Thoracic aorta (tissue), 2 donors: ENCODE data around the gene USP14. TPM values are rescaled to one million over a fixed set of nuclear protein-coding genes. Genes with fewer than 3 reads are reported as not detected.

ENCODE experiments used
- ATAC-seq: fragments of 150-250 bp; one replicate; pipeline ENCODE4 v1.8.0; 2017; ENCODE audit warnings: low read depth; ENCODE audit not compliant: insufficient number of reproducible peaks, low FRiP score
- DNase-seq: peaks from one replicate; pipeline ENCODE4 v3.0.0-alpha.2; 2020; ENCODE audit warnings: low spot score
- H3K27ac ChIP-seq, 2 donors: fragments of 200-600 bp; sonication (generic); 1 replicate in 1 of 2; 2 replicates in 1 of 2; pipeline ENCODE4 v1.5.1; 2016; ENCODE audit warnings: mild to moderate bottlenecking in 2 of 2, moderate library complexity in 2 of 2
- H3K27me3 ChIP-seq: fragments of 200-600 bp; sonication (generic); replicated peaks from 2 replicates; pipeline ENCODE4 v1.6.0; 2016; ENCODE audit warnings: mild to moderate bottlenecking; ENCODE audit not compliant: insufficient read depth
- H3K36me3 ChIP-seq: fragments of 200-600 bp; sonication (generic); one replicate; pipeline ENCODE4 v1.5.1; 2016
- H3K4me1 ChIP-seq, 2 donors: fragments of 200-600 bp; sonication (generic); 1 replicate in 1 of 2; 2 replicates in 1 of 2; pipeline versions ENCODE4 v1.5.1 to v1.6.0; 2016; ENCODE audit warnings: low read depth in 2 of 2, mild to moderate bottlenecking in 1 of 2; ENCODE audit not compliant: control insufficient read depth in 1 of 2
- H3K4me3 ChIP-seq: fragments of 200-600 bp; sonication (generic); 2 replicates; pipeline ENCODE4 v1.5.1; 2016; ENCODE audit warnings: mild to moderate bottlenecking
- H3K9me3 ChIP-seq: fragments of 200-600 bp; sonication (generic); 2 replicates; pipeline ENCODE4 v1.5.1; 2016
- total RNA-seq, 2 donors: library from RNA; depleted of rRNA; stranded (reverse); fragments of >200 nt; gene quantifications; one replicate each; pipeline versions ENCODE4 v1.1.0 to v1.2.3, GENCODE V29; 2016
- TF ChIP-seq, protein P1 (sequence below): fragments of 200-600 bp; sonication (generic); IDR thresholded peaks from one replicate; pipeline ENCODE4 v1.5.1; 2019; ENCODE audit warnings: antibody characterized with exemption

The USP14 gene
- total RNA-seq, 2 donors from 2014 or later: 26.2 to 33.3 TPM

DNA sequence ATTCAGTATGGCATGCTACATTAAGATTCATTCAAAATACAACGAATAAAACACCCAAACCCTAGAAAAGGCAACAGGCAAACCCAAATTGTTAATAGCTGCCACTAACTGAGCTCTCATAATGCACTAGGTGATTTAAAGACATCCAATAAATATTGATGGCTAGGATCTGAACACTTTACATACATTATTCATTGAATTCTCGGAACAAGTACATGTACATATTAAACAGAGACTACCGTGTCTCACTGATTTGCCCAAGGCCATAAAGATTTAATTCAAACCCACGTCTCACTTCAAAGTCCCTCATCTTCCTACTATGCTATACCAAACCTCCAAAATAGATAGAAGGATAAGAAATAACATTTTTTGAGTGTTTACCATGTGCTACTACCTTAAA lies 67.4 kb downstream of the USP14 start:
- ATAC-seq: no peak

GRCh38 chr18:227374-227773 lies 69.0 kb downstream of the USP14 start:
- no peak overlapping the region for H3K4me3 ChIP-seq
- TF ChIP-seq, protein P1, sequence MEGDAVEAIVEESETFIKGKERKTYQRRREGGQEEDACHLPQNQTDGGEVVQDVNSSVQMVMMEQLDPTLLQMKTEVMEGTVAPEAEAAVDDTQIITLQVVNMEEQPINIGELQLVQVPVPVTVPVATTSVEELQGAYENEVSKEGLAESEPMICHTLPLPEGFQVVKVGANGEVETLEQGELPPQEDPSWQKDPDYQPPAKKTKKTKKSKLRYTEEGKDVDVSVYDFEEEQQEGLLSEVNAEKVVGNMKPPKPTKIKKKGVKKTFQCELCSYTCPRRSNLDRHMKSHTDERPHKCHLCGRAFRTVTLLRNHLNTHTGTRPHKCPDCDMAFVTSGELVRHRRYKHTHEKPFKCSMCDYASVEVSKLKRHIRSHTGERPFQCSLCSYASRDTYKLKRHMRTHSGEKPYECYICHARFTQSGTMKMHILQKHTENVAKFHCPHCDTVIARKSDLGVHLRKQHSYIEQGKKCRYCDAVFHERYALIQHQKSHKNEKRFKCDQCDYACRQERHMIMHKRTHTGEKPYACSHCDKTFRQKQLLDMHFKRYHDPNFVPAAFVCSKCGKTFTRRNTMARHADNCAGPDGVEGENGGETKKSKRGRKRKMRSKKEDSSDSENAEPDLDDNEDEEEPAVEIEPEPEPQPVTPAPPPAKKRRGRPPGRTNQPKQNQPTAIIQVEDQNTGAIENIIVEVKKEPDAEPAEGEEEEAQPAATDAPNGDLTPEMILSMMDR: no peak

More for the DNA sequence above, 67.4 kb downstream of the USP14 start:
- Histone ChIP-seq H3K4me3 (no peak overlapping the region), H3K36me3 (peaks cover 6% of the 10 kb centered on the region), H3K27me3 (no peaks in the 10 kb centered on the region), H3K4me1 (no peaks in the 10 kb centered on the region), H3K27ac (no peak overlapping the region), H3K9me3 (no peaks in the 10 kb centered on the region)
- DNase-seq: no peak
- TF ChIP-seq, protein P1: no peak

DNA sequence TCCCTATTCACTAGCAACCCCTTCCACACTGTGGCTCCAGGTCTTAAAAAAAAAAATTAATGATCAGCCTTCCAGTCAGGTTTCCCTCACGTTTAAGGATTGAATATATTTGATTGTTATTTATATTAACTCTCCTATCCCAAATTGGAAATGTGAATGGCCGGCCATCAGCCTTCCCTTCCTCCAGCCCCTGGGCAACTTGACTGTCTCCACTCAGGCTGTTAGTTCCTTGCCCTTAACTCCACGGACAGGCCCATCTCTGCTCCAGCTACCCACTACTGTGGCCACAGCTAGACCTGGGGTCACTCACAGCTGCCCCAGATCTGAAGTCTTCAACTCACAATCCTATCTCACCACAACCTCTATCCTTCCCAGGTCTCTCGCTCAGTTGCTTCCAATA lies 69.5 kb downstream of the USP14 start:
- Histone ChIP-seq H3K27me3 (no peaks in the 10 kb centered on the region), H3K27ac (no peak overlapping the region), H3K4me3 (no peak overlapping the region), H3K9me3 (no peaks in the 10 kb centered on the region), H3K4me1 (no peaks in the 10 kb centered on the region), H3K36me3 (peaks cover 4% of the 10 kb centered on the region)
- ATAC-seq (no peak), DNase-seq (no peak)
- TF ChIP-seq, protein P1: no peak

More at GRCh38 chr18:227374-227773, 69.0 kb downstream of the USP14 start:
- Histone ChIP-seq H3K27me3 (no peaks in the 10 kb centered on the region), H3K36me3 (peaks cover 6% of the 10 kb centered on the region), H3K9me3 (no peaks in the 10 kb centered on the region), H3K27ac (no peak overlapping the region), H3K4me1 (no peaks in the 10 kb centered on the region)
- ATAC-seq (no peak), DNase-seq (no peak)

- no peaks in the 10 kb centered on the region for H3K36me3 ChIP-seq
- ATAC-seq: no peak
These were observed 70.2 kb downstream of the USP14 start for GRCh38 chr18:228586-228985.

DNA sequence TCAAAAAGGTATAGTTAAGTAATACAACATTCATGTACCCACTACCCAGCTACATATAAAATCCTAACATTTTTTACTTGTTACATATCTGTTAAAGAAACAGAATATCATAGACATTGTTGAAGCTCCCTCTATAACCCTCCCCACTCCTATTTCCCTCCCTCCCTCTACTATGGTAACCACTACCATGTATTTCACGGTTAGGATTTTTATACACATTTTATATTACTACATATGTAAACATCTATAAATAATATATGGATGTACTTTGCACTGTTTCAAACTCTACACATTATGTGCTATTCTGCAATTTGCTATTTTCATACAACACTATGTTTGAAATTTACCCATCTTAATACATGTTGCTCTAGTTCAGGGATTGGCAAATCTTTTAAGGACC lies 73.2 kb downstream of the USP14 start:
- Histone ChIP-seq H3K36me3 (no peaks in the 10 kb centered on the region), H3K4me1 (no peaks in the 10 kb centered on the region), H3K27me3 (no peaks in the 10 kb centered on the region), H3K4me3 (no peak overlapping the region), H3K27ac (no peak overlapping the region), H3K9me3 (no peaks in the 10 kb centered on the region)
- no peak for ATAC-seq
- DNase-seq: no peak
- TF ChIP-seq, protein P1: no peak

More at GRCh38 chr18:228586-228985, 70.2 kb downstream of the USP14 start:
- TF ChIP-seq, protein P1: no peak
- DNase-seq: no peak
- Histone ChIP-seq H3K9me3 (no peaks in the 10 kb centered on the region), H3K27ac (no peak overlapping the region), H3K4me1 (no peaks in the 10 kb centered on the region), H3K27me3 (no peaks in the 10 kb centered on the region), H3K4me3 (no peak overlapping the region)
